Erythroblast (primary cell): ENCODE data around the gene NDUFA9.

ENCODE experiments used
- DNase-seq, 2 experiments: peaks; one replicate each; lab custom pipeline; 2025; lab: John Stamatoyannopoulos, UW
- GATA1 ChIP-seq: IDR thresholded peaks from 2 replicates; pipeline ENCODE4 v1.6.1; 2011; ENCODE audit warnings: low read depth, mild to moderate bottlenecking, control low read depth, low read length, moderate library complexity
- POLR2A ChIP-seq: IDR thresholded peaks from 2 replicates; pipeline ENCODE4 v1.6.1; 2011; ENCODE audit warnings: mild to moderate bottlenecking, low read length

NDUFA9 gene

DNA sequence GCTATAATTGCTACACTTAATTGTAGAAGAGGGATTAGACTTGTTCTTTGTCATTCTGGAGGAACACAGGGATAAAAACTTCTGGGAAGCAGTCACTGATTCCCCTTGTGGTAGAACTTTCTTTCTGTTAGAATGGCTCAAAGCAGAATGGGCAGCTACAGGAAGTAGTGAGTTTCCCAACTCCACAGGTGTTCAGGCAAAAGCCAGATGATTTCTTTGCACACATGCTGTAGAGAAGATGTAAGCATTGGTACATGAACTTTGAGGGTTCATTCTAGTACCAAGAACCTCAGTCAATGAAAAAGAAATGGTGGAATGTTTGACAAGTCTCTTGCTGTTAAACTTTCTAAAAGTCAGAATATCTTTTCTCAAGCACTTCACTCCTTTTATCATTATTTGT lies 4.3 kb downstream of the NDUFA9 start:
- no peak for TF ChIP-seq GATA1
- TF ChIP-seq POLR2A, result no peak

DNA sequence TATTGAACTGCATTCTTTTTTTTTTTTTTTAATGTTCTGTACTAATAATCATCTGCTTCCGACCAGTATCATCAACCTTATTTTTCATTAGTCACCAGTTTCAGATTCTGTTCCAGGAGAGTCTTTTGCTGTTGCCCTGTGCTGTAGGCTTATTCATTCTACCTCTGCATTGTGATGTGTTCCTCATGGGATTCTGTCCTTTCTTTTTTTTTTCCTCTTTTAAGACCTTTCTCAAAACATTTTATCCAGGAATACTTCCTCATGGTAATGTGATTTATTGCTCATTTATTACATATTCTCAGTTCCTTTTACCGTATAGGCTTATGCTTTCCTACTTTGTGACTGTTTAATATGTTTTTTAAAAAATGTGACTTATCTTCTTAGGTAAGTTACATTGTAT lies 4.8 kb downstream of the NDUFA9 start:
- DNase-seq, result no peak
- TF ChIP-seq POLR2A (no peak), GATA1 (no peak)

More for the DNA sequence above, 4.3 kb downstream of the NDUFA9 start:
- no peak for DNase-seq

GRCh38 chr12:4663971-4664505 lies 15.1 kb downstream of the NDUFA9 start:
- TF ChIP-seq POLR2A (no peak), GATA1 (no peak)
- DNase-seq, result peak; percentile 49 to 55

DNA sequence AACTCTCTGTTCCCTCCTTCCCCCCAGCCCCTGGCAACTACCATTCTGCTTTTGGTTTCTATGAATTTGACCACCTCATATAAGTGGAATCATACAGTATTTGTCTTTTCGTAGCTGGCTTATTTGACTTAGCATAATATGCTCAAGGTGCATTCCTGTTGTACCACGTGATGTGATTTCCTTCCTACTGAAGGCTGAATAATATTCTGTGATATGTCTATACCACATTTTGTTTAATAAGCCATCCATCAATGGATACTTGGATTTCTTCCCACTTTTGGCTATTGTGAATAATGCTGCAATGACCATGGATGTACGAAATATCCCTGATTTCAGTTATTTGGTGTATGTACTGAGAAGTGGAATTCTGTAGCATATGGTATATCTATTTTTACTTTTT lies 16.3 kb downstream of the NDUFA9 start:
- TF ChIP-seq GATA1 (no peak), POLR2A (no peak)
- no peak for DNase-seq

- TF ChIP-seq POLR2A (no peak), GATA1 (no peak)
- no peak for DNase-seq
These were observed 30.8 kb downstream of the NDUFA9 start for GRCh38 chr12:4679711-4680110.

GRCh38 chr12:4681732-4682131 lies 32.8 kb downstream of the NDUFA9 start:
- TF ChIP-seq GATA1 (no peak), POLR2A (no peak)
- no peak for DNase-seq

DNA sequence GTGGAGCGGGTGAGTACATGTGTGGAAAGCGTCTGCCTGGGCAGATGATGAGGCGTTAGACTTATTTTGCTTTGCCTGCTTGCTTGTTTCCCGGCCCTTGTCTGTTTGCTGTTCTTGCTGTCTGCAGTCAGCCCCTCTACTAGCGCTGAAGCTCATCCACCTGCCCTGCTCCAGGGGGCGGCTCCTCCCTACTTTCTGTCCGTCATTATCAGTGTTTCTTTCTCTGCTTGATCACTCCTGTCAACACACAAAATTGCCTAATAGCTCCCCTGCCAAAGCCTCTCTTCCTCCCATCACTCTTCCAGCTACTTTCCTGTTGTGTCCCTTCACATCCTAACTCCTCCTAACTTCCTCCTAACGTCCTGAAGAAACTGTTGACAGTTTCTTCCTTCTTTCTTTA lies 36.4 kb downstream of the NDUFA9 start:
- no peak for DNase-seq
- TF ChIP-seq POLR2A, result no peak
- TF ChIP-seq GATA1, result no peak

DNA sequence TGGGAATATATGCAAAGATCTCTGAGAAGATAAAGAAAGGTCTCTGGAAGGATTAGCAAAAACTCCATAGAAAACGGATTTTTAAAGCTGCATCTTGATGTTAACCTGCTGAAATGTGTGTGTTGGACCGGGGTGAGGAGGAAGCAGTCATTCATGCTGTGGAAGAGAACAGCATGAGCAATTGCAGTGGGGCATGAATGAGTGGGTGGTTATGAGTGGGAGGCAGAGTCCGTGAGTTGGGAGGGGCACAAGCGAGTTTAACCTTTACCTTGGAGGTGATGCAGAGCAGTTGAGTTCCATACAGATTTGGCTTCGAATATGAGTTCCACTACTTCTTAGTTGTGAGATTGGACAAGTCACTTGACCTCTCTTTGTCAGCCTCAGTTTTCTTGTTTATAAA lies 41.8 kb downstream of the NDUFA9 start:
- no peak for TF ChIP-seq GATA1
- no peak for TF ChIP-seq POLR2A
- no peak for DNase-seq
